NCI-H69 (cell line): ENCODE results near the gene PGS1.

ENCODE experiments used
- DNase-seq: peaks from one replicate; lab custom pipeline; 2025; lab: John Stamatoyannopoulos, UW

Gene PGS1

GRCh38 chr17:78427140-78427539 is 48.7 kb downstream of the PGS1 start:
- DNase-seq = no peak

- DNase-seq = no peak
Observed at GRCh38 chr17:78428025-78428575, 49.7 kb downstream of the PGS1 start.

GRCh38 chr17:78428836-78429617 is 50.6 kb downstream of the PGS1 start:
- DNase-seq = no peak

GRCh38 chr17:78429618-78429995 is 51.2 kb downstream of the PGS1 start:
- DNase-seq = no peak

- DNase-seq = no peak
Observed at GRCh38 chr17:78430892-78431691, 52.6 kb downstream of the PGS1 start.

GRCh38 chr17:78431692-78431958 is 53.2 kb downstream of the PGS1 start:
- no peak for DNase-seq

GRCh38 chr17:78432226-78433012 is 54.0 kb downstream of the PGS1 start:
- DNase-seq = no peak

- DNase-seq = no peak
Observed at GRCh38 chr17:78433013-78433727, 54.7 kb downstream of the PGS1 start.

- peak; percentile 68 for DNase-seq
Observed at GRCh38 chr17:78433780-78434335, 55.4 kb downstream of the PGS1 start.

GRCh38 chr17:78434455-78435329 is 56.2 kb downstream of the PGS1 start:
- DNase-seq = peak; percentile 60

GRCh38 chr17:78435330-78436005 is 57.0 kb downstream of the PGS1 start:
- DNase-seq = no peak

GRCh38 chr17:78437508-78438169 is 59.2 kb downstream of the PGS1 start:
- DNase-seq = no peak

GRCh38 chr17:78438271-78438691 is 59.8 kb downstream of the PGS1 start:
- DNase-seq = no peak

- no peak for DNase-seq
Observed at GRCh38 chr17:78438694-78439325, 60.4 kb downstream of the PGS1 start.

GRCh38 chr17:78441271-78441971 is 63.0 kb downstream of the PGS1 start:
- DNase-seq = no peak

- DNase-seq = no peak
Observed at GRCh38 chr17:78442648-78443218, 64.3 kb downstream of the PGS1 start.

- no peak for DNase-seq
Observed at GRCh38 chr17:78444392-78444791, 65.9 kb downstream of the PGS1 start.

GRCh38 chr17:78446833-78447232 is 68.4 kb downstream of the PGS1 start:
- DNase-seq = no peak
